Activated T-cell treated with anti-CD3 and anti-CD28 coated beads, Interleukin-2, amount 50 U/mL, for 24 hours (primary cell): ENCODE measurements around the gene COL9A1.

ENCODE experiments used
- DNase-seq: peaks from one replicate; pipeline ENCODE4 v3.0.0-alpha.2; 2020
- H3K27ac Mint-ChIP-seq: 2 replicates; pipeline ENCODE4 v1.8.0; 2020; ENCODE audit warnings: mild to moderate bottlenecking, mixed read lengths
- H3K27me3 Mint-ChIP-seq: 2 replicates; pipeline ENCODE4 v1.8.0; 2020; ENCODE audit warnings: mixed read lengths
- H3K36me3 Mint-ChIP-seq: 2 replicates; pipeline ENCODE4 v1.8.0; 2020; ENCODE audit warnings: low read depth, mixed read lengths
- H3K4me1 Mint-ChIP-seq: 2 replicates; pipeline ENCODE4 v1.8.0; 2020; ENCODE audit warnings: low read depth, mixed read lengths
- H3K4me3 Mint-ChIP-seq: 2 replicates; pipeline ENCODE4 v1.8.0; 2020; ENCODE audit warnings: mild to moderate bottlenecking, moderate library complexity, mixed read lengths
- H3K9me3 Mint-ChIP-seq: 2 replicates; pipeline ENCODE4 v1.8.0; 2020; ENCODE audit warnings: mixed read lengths

The COL9A1 gene

DNA sequence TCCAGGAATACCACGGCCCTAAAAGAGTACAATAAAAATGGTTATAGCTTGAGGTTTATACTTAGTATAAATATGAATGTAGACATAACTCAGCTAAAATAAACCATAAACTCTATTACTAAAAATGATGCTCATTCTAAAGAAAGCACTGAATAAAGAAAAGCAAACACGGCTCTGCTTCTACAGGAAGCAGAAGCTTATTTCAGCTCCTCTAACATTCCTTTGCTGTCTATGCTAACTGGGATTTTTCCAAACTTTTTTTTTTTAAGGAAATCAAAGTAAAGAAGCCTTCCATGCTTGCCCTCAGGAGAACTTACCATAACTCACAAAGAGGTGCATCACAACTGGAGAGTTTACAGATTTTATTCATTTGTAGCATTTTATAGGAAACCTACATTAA, 30.8 kb downstream of the COL9A1 start:
- Mint-ChIP-seq H3K27ac (no peak overlapping the region), H3K27me3 (peaks cover 16% of the 10 kb centered on the region)

DNA sequence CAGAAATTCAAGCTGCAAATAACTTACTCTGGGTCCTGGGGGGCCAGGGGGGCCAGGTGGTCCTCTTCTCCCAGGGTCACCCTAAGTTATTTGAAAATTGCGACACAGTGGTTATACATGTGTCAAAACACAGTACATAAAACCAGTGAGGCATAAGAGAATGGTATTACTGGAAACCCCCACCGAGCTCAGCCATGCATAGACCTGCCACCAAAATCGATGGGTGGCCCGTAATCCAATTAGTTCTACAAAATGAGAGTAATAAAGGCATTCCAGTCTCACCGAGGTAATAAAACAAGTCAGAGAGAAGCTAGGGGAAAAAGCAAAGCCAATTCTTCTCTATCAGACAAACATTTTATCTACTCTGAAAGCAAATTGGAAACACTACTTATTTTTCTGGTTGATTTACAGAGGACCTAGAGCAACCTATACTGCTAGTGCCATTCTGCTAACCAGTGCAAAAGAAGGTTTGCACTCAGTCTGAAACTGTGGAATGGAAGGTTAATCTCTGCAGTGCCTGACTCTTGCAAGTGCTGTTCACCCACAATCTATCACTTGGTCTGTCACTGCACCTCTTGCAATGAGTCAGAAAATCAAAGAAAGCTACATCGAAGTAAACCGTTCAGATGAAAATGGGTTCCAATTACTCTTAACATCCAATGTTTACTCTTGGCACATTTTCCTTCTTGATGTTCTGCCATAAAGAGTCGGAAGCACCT, 32.4 kb downstream of the COL9A1 start:
- H3K4me1 Mint-ChIP-seq: no peaks in the 10 kb centered on the region
- no peaks in the 10 kb centered on the region for H3K36me3 Mint-ChIP-seq
- H3K9me3 Mint-ChIP-seq: peaks cover 4% of the 10 kb centered on the region
- H3K27me3 Mint-ChIP-seq: peaks cover 19% of the 10 kb centered on the region
- DNase-seq: no peak
- H3K27ac Mint-ChIP-seq: no peak overlapping the region
- no peak overlapping the region for H3K4me3 Mint-ChIP-seq

More for the DNA sequence above, 30.8 kb downstream of the COL9A1 start:
- Mint-ChIP-seq H3K4me3 (no peak overlapping the region), H3K4me1 (no peaks in the 10 kb centered on the region), H3K36me3 (no peaks in the 10 kb centered on the region), H3K9me3 (peaks cover 4% of the 10 kb centered on the region)
- no peak for DNase-seq

GRCh38 chr6:70266142-70266541, 36.7 kb downstream of the COL9A1 start:
- H3K36me3 Mint-ChIP-seq: no peaks in the 10 kb centered on the region
- no peak for DNase-seq

GRCh38 chr6:70264306-70264705, 38.6 kb downstream of the COL9A1 start:
- Mint-ChIP-seq H3K9me3 (no peaks in the 10 kb centered on the region), H3K27me3 (peaks cover 14% of the 10 kb centered on the region), H3K27ac (no peak overlapping the region), H3K4me1 (no peaks in the 10 kb centered on the region), H3K4me3 (no peak overlapping the region), H3K36me3 (no peaks in the 10 kb centered on the region)
- DNase-seq: no peak

More at GRCh38 chr6:70266142-70266541, 36.7 kb downstream of the COL9A1 start:
- H3K27me3 Mint-ChIP-seq: peaks cover 10% of the 10 kb centered on the region
- no peaks in the 10 kb centered on the region for H3K9me3 Mint-ChIP-seq
- H3K27ac Mint-ChIP-seq: no peak overlapping the region
- no peak overlapping the region for H3K4me3 Mint-ChIP-seq
- no peaks in the 10 kb centered on the region for H3K4me1 Mint-ChIP-seq

- Mint-ChIP-seq H3K36me3 (no peaks in the 10 kb centered on the region), H3K9me3 (no peaks in the 10 kb centered on the region), H3K27ac (no peak overlapping the region), H3K4me1 (no peaks in the 10 kb centered on the region), H3K27me3 (peaks cover 5% of the 10 kb centered on the region), H3K4me3 (no peak overlapping the region)
- DNase-seq: no peak
These were observed 44.4 kb downstream of the COL9A1 start for GRCh38 chr6:70258483-70258882.

DNA sequence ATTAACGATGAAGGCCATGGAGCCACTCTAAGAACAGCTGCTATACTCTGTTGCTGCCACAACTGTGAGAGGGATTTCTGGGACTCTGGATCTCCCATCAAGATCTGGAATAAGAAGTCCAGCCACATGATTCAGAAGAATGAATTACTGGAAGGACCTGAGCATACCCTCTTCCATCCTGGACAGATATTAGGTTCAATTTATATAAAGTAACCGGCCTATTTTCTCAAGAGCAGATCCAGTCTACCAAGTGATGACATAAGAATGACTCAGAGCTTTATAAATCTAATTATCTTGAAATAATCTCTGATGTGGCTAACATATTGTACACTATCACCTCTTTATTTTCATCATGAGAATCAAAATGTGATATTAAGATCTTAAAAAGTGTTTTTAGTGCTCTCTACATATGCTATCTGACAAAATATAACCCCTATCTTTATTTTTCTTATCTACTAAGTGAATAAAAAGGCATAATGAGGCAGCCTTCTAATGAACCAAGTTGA, 45.1 kb downstream of the COL9A1 start:
- H3K36me3 Mint-ChIP-seq: no peaks in the 10 kb centered on the region
- no peak overlapping the region for H3K4me3 Mint-ChIP-seq
- H3K9me3 Mint-ChIP-seq: no peaks in the 10 kb centered on the region
- no peak for DNase-seq
- H3K4me1 Mint-ChIP-seq: no peaks in the 10 kb centered on the region
- no peak overlapping the region for H3K27ac Mint-ChIP-seq
- H3K27me3 Mint-ChIP-seq: peaks cover 5% of the 10 kb centered on the region

DNA sequence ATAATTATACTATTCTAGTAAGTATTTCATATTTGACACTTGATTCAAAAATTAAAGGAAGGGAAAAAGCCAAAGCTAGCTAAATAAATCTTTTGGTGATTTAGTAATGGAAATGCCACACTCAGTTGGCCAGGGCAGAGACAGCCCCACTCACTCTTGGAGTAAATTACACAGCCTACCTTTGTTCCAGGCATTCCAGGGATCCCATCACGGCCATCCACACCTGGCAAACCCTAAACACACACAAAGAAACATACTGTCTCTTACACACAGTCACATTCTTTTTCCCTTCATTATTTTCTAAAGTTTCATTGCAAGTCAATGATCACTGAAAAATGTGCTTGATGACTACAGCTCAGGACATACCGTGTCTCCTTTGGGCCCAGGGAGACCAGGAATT, 48.1 kb downstream of the COL9A1 start:
- H3K27me3 Mint-ChIP-seq: peaks cover 7% of the 10 kb centered on the region
- no peak for DNase-seq
- H3K4me1 Mint-ChIP-seq: no peaks in the 10 kb centered on the region
- H3K4me3 Mint-ChIP-seq: no peak overlapping the region
- no peaks in the 10 kb centered on the region for H3K36me3 Mint-ChIP-seq
- no peaks in the 10 kb centered on the region for H3K9me3 Mint-ChIP-seq
- no peak overlapping the region for H3K27ac Mint-ChIP-seq

DNA sequence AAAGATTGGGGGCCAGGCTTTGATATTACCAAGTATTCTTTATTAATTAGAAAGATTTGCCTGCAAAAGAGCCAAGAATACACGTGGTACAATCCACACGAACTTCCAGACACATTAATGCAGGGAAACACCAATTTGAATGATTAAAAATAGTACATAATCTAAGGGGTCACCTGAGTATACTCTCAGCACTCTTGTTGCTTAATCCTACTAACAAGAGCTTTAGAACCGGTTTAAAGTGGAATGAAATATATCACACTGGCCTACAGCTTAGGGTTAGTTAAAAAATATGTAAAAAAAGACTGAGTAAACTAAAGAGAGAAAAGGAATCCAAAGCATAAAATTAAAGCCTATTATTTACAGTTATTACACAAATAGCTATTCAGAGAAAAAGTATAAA, 49.0 kb downstream of the COL9A1 start:
- H3K4me1 Mint-ChIP-seq: no peaks in the 10 kb centered on the region
- H3K9me3 Mint-ChIP-seq: no peaks in the 10 kb centered on the region
- no peak overlapping the region for H3K27ac Mint-ChIP-seq
- H3K4me3 Mint-ChIP-seq: no peak overlapping the region
- H3K36me3 Mint-ChIP-seq: no peaks in the 10 kb centered on the region
- no peak for DNase-seq
- peaks cover 2% of the 10 kb centered on the region for H3K27me3 Mint-ChIP-seq

DNA sequence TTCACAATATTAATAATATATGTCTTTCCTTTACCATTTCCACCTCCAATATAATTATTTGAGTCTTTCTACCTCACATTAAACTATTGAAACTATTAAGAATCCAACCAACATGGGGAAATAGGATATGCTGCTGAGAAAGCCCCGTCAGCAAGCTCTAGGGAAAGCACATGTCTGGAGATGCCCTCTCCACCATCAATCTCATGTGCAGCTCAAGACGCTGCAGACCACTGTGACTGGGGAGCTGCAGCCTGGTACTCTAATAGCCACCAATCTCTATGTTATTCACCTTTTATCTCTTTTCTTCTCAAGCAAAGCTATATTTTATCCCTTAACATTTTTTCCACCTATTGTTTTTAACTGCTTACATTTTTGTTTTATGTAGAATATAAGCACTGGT, 50.3 kb downstream of the COL9A1 start:
- DNase-seq: no peak
- H3K27me3 Mint-ChIP-seq: peaks cover 6% of the 10 kb centered on the region
- H3K4me1 Mint-ChIP-seq: no peaks in the 10 kb centered on the region
- H3K4me3 Mint-ChIP-seq: no peak overlapping the region
- no peaks in the 10 kb centered on the region for H3K9me3 Mint-ChIP-seq
- H3K36me3 Mint-ChIP-seq: no peaks in the 10 kb centered on the region
- no peak overlapping the region for H3K27ac Mint-ChIP-seq

DNA sequence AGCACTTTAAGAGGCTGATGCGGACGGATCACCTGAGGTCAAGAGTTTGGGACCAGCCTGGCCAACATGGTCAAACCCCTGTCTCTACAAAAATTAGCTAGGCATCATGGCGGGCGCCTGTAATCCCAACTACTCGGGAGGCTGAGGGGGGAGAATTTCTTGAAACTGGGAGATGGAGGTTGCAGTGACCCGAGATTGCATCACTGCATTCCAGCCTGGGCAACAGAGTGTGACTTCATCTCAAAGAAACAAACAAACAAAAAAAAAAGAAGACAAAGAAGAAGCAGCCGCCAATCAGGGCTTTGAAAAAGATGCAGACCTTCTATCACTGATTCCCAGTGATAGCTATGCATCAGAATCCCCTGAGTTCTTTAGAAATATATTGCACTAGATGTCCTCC, 56.8 kb downstream of the COL9A1 start:
- H3K4me1 Mint-ChIP-seq: no peaks in the 10 kb centered on the region
- peaks cover 4% of the 10 kb centered on the region for H3K27me3 Mint-ChIP-seq
- DNase-seq: no peak
- H3K27ac Mint-ChIP-seq: no peak overlapping the region
- H3K9me3 Mint-ChIP-seq: no peaks in the 10 kb centered on the region
- H3K36me3 Mint-ChIP-seq: no peaks in the 10 kb centered on the region
- no peak overlapping the region for H3K4me3 Mint-ChIP-seq

GRCh38 chr6:70241991-70242420, 60.9 kb downstream of the COL9A1 start:
- no peaks in the 10 kb centered on the region for H3K36me3 Mint-ChIP-seq
- H3K27ac Mint-ChIP-seq: no peak overlapping the region
- H3K4me3 Mint-ChIP-seq: no peak overlapping the region
- no peaks in the 10 kb centered on the region for H3K4me1 Mint-ChIP-seq
- peaks cover 7% of the 10 kb centered on the region for H3K27me3 Mint-ChIP-seq
- no peaks in the 10 kb centered on the region for H3K9me3 Mint-ChIP-seq
- no peak for DNase-seq

DNA sequence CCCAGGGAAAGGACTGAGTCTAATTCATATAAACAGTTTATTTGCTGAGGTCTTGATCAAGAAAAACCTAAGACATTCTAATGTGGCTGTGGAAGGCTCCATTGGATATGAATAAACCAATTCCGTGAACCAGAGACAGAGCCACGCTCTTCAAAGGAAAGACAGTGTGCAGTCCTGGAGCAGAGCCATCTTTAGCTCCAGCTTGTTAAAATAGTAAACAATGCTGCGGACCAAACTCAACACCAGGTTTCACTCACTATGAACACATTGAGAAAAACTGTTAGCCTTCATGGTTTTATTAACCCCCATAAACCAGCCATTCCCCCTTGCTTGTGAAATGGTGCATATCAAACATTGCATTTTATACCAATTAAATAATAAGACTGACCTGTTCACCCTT, 61.9 kb downstream of the COL9A1 start:
- Mint-ChIP-seq H3K9me3 (no peaks in the 10 kb centered on the region), H3K4me3 (no peak overlapping the region), H3K27me3 (peaks cover 10% of the 10 kb centered on the region), H3K4me1 (no peaks in the 10 kb centered on the region), H3K27ac (no peak overlapping the region), H3K36me3 (no peaks in the 10 kb centered on the region)
- DNase-seq: no peak

DNA sequence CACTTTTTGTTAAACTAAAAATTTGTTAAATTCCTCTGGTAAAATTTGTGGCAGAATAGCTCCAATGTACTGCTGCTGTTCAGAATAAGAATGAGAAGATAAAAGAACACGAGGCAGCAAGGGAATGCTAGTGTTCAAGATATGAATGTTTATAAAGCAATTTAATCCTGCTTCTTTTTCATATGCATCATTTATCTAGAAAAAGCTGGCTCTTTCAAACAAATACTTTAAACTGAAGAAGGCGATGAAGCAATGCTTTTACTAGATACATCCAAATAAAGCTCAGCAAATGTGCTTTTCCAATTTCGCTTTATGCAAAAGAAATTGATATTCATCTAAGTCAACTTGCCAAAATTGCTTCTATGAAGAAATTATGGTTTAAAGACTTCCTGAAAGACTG, 66.5 kb downstream of the COL9A1 start:
- Mint-ChIP-seq H3K4me1 (no peaks in the 10 kb centered on the region), H3K4me3 (no peak overlapping the region), H3K27ac (no peak overlapping the region), H3K27me3 (peaks cover 10% of the 10 kb centered on the region), H3K36me3 (no peaks in the 10 kb centered on the region), H3K9me3 (no peaks in the 10 kb centered on the region)
- no peak for DNase-seq

- no peaks in the 10 kb centered on the region for H3K36me3 Mint-ChIP-seq
- H3K27ac Mint-ChIP-seq: no peak overlapping the region
- no peaks in the 10 kb centered on the region for H3K4me1 Mint-ChIP-seq
- H3K27me3 Mint-ChIP-seq: peaks cover 10% of the 10 kb centered on the region
- H3K4me3 Mint-ChIP-seq: no peak overlapping the region
- H3K9me3 Mint-ChIP-seq: no peaks in the 10 kb centered on the region
- no peak for DNase-seq
These were observed 68.2 kb downstream of the COL9A1 start for GRCh38 chr6:70234561-70235236.

GRCh38 chr6:70231311-70231710, 71.6 kb downstream of the COL9A1 start:
- no peaks in the 10 kb centered on the region for H3K27me3 Mint-ChIP-seq
- no peak for DNase-seq
- H3K36me3 Mint-ChIP-seq: no peaks in the 10 kb centered on the region
- no peaks in the 10 kb centered on the region for H3K4me1 Mint-ChIP-seq
- H3K9me3 Mint-ChIP-seq: no peaks in the 10 kb centered on the region
- H3K27ac Mint-ChIP-seq: no peak overlapping the region
- H3K4me3 Mint-ChIP-seq: no peak overlapping the region
